Suprapubic skin (tissue), 4 donors: ENCODE data around the gene NTMT1. TPM values are rescaled to one million over a fixed set of nuclear protein-coding genes. Genes with fewer than 3 reads are reported as not detected.
"Not testable (repeated sequence)": the region's sequence is repeated elsewhere in the genome, so short reads cannot be mapped to it uniquely, and the experiment has no call there.

Experiments used
- DNase-seq, 2 donors: peaks; one replicate each; pipeline ENCODE4 v3.0.0-alpha.2; 2019; ENCODE audit warnings: low spot score in 2 of 2
- H3K27ac ChIP-seq: fragments of 200-600 bp; sonication (generic); one replicate; pipeline ENCODE4 v1.5.1; 2019
- H3K27me3 ChIP-seq: fragments of 200-600 bp; sonication (generic); one replicate; pipeline ENCODE4 v1.5.1; 2019
- H3K36me3 ChIP-seq: fragments of 200-600 bp; sonication (generic); one replicate; pipeline ENCODE4 v1.5.1; 2019
- H3K4me1 ChIP-seq: fragments of 200-600 bp; sonication (generic); one replicate; pipeline ENCODE4 v1.5.1; 2019
- H3K4me3 ChIP-seq: fragments of 200-600 bp; sonication (generic); one replicate; pipeline ENCODE4 v1.5.1; 2019; ENCODE audit warnings: mild to moderate bottlenecking
- H3K9me3 ChIP-seq: fragments of 200-600 bp; sonication (generic); one replicate; pipeline ENCODE4 v1.5.1; 2019
- EP300 ChIP-seq: sonication (generic); formaldehyde crosslinking; IDR thresholded peaks from one replicate; pipeline ENCODE4 v1.6.1; 2017; ENCODE audit warnings: antibody characterized with exemption
- POLR2A ChIP-seq, 2 donors: fragments of 450-650 bp; IDR thresholded peaks; one replicate each; pipeline ENCODE4 v1.6.1; 2017; ENCODE audit warnings: antibody characterized with exemption in 2 of 2, mild to moderate bottlenecking in 2 of 2, moderate library complexity in 2 of 2
- POLR2AphosphoS5 ChIP-seq, 3 donors: sonication (generic); formaldehyde crosslinking; IDR thresholded peaks; one replicate each; pipeline ENCODE4 v1.6.1; 2017; ENCODE audit warnings: antibody characterized with exemption in 3 of 3
- WGBS: methylation state at CpG from one replicate; pipeline ENCODE4 v1.1.5; 2018; 5-methylcytosine and 5-hydroxymethylcytosine counted together
- total RNA-seq, 4 donors: library from RNA; depleted of rRNA; stranded (reverse); fragments of >200 nt; gene quantifications; one replicate each; pipeline ENCODE4 v1.1.0, GENCODE V29; 2016
- TF ChIP-seq, protein P1 (sequence below), 2 donors: fragments of 200-600 bp in 1 of 2; fragments of 450-650 bp in 1 of 2; sonication (generic) in 1 of 2; IDR thresholded peaks; one replicate each; pipeline ENCODE4 v1.5.1; 2016 to 2019; ENCODE audit warnings: antibody characterized with exemption in 2 of 2, mild to moderate bottlenecking in 1 of 2, moderate library complexity in 1 of 2

Gene NTMT1
- total RNA-seq, 4 donors from 2014 or later = 19.4 to 25.0 (median 20.8) TPM

DNA sequence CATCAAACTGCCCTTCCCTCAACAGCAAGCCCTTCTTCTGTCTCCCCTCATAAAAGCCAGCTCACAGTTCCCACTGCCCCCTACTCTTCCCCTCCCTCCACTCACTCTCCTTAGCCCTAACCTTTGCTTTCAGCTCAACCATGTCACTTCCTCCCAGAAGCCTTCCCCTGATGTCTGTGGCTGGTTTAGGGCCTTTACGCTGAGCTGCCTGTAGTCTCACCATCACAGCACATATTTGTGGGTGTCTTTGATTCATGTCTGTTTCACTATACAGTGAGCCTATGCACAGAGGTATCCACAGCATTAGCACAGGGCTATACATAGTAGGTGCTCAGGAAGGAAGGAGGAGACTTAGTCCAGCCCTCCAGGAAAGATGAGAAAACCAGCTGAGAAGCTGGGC lies 39.7 kb upstream of the NTMT1 start:
- 100% methylated on average over 1 of the region's 1 CpG for whole genome bisulfite sequencing
- Histone ChIP-seq H3K27me3 (no peaks in the 10 kb centered on the region), H3K4me3 (no peak overlapping the region), H3K27ac (no peak overlapping the region), H3K36me3 (no peaks in the 10 kb centered on the region), H3K4me1 (no peaks in the 10 kb centered on the region), H3K9me3 (no peaks in the 10 kb centered on the region)
- no peak for DNase-seq
- TF ChIP-seq, protein P1, sequence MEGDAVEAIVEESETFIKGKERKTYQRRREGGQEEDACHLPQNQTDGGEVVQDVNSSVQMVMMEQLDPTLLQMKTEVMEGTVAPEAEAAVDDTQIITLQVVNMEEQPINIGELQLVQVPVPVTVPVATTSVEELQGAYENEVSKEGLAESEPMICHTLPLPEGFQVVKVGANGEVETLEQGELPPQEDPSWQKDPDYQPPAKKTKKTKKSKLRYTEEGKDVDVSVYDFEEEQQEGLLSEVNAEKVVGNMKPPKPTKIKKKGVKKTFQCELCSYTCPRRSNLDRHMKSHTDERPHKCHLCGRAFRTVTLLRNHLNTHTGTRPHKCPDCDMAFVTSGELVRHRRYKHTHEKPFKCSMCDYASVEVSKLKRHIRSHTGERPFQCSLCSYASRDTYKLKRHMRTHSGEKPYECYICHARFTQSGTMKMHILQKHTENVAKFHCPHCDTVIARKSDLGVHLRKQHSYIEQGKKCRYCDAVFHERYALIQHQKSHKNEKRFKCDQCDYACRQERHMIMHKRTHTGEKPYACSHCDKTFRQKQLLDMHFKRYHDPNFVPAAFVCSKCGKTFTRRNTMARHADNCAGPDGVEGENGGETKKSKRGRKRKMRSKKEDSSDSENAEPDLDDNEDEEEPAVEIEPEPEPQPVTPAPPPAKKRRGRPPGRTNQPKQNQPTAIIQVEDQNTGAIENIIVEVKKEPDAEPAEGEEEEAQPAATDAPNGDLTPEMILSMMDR (IDR thresholded peaks at IDR 0.05) = no peak
- TF ChIP-seq POLR2A (IDR thresholded peaks at IDR 0.05) (no peak), EP300 (no peak), POLR2AphosphoS5 (IDR thresholded peaks at IDR 0.05) (no peak)

DNA sequence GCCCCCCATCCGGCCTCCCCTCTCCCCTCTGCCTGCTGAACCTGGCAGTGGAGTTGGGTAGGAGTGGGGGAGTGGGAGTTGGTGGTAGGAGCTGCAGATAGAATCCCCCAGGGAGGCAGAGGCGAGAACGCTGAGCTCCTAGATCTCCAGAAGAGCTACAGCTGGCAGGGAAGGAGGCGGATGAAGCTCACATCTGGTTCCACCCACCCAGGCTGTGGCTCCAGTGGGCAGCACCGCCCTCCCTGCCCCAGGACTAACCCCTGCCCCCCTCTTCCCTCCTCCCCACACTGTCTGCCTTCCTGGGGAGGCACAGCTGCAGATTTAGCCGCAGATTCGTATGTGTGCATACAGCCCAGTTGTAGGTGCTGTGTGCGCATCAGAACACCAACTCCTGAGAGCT lies 39.3 kb upstream of the NTMT1 start:
- no peak overlapping the region for H3K27ac ChIP-seq
- DNase-seq = no peak
- 58% methylated on average over 8 of the region's 8 CpGs for WGBS
- H3K4me1 ChIP-seq = no peaks in the 10 kb centered on the region
- no peaks in the 10 kb centered on the region for H3K9me3 ChIP-seq
- no peak for TF ChIP-seq POLR2AphosphoS5 (IDR thresholded peaks at IDR 0.05)
- TF ChIP-seq, protein P1 (IDR thresholded peaks at IDR 0.05) = no peak
- TF ChIP-seq EP300 = no peak
- no peak for TF ChIP-seq POLR2A (IDR thresholded peaks at IDR 0.05)
- H3K27me3 ChIP-seq = no peaks in the 10 kb centered on the region
- H3K4me3 ChIP-seq = no peak overlapping the region
- H3K36me3 ChIP-seq = no peaks in the 10 kb centered on the region

DNA sequence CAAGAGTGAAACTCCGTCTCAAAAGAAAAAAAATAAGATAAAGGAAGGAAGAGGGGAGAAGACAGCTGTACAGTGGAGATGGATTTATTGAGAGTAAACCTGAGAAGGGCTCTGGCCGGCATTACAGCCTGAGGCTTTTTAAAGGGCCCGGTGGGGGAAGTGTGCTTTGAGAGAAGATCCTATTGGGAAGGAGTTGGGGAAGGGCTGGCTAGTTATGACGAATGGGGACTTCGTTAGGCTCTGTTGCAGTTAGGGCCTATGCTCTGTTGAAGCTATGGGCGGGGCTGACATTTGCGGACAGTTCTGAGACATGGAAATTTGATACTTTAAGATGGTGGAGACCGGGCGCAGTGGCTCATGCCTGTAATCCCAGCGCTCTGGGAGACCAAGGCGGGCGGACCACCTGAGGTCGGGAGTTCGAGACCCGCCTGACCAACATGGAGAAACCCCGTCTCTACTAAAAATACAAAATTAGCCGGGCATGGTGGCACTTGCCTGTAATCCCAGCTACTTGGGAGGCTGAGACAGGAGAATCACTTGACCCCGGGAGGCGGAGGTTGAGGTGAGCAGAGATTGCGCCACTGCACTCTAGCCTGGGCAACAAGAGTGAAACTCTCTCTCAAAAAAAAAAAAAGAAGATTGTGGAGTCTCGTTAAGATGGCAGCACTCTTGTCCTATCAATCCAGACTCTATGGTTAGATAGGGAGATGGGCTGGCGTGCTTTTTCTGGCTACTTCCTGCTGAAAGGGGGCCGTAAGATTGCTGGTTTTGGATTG lies 38.3 kb upstream of the NTMT1 start:
- Histone ChIP-seq H3K4me1 (no peaks in the 10 kb centered on the region), H3K27me3 (no peaks in the 10 kb centered on the region), H3K9me3 (no peaks in the 10 kb centered on the region), H3K4me3 (no peak overlapping the region), H3K36me3 (no peaks in the 10 kb centered on the region), H3K27ac (no peak overlapping the region)
- DNase-seq = no peak
- 80% methylated on average over 22 of the region's 23 CpGs for whole genome bisulfite sequencing
- TF ChIP-seq, protein P1 (IDR thresholded peaks at IDR 0.05) = no peak
- TF ChIP-seq POLR2A (IDR thresholded peaks at IDR 0.05) (no peak), POLR2AphosphoS5 (IDR thresholded peaks at IDR 0.05) (no peak), EP300 (no peak)

DNA sequence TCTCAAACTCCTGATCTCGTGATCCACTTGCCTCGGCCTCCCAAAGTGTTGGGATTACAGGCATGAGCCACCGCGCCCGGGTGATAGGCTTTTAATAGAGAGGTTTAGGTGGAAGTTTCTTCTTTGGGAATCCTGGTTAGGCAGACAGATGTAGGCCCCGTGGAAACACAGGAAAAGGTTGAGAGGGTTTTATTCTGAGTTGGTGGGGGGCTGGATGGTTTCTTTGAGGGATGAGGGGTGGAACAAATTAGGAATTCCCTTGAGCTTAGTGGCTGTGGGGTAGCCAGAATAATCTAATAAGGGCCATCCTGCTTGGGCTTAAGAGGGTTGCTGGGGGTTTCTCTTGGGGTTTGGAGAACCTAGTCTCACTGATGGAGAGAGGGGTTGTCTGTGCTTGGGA lies 35.5 kb upstream of the NTMT1 start:
- no peak for DNase-seq
- H3K36me3 ChIP-seq = no peaks in the 10 kb centered on the region
- H3K27me3 ChIP-seq = no peaks in the 10 kb centered on the region
- no peak overlapping the region for H3K4me3 ChIP-seq
- no peaks in the 10 kb centered on the region for H3K9me3 ChIP-seq
- H3K4me1 ChIP-seq = peaks cover 2% of the 10 kb centered on the region
- H3K27ac ChIP-seq = no peak overlapping the region
- WGBS = 90% methylated on average over 6 of the region's 6 CpGs
- no peak for TF ChIP-seq POLR2AphosphoS5 (IDR thresholded peaks at IDR 0.05)
- TF ChIP-seq, protein P1 (IDR thresholded peaks at IDR 0.05) = no peak
- no peak for TF ChIP-seq EP300
- TF ChIP-seq POLR2A (IDR thresholded peaks at IDR 0.05) = no peak

DNA sequence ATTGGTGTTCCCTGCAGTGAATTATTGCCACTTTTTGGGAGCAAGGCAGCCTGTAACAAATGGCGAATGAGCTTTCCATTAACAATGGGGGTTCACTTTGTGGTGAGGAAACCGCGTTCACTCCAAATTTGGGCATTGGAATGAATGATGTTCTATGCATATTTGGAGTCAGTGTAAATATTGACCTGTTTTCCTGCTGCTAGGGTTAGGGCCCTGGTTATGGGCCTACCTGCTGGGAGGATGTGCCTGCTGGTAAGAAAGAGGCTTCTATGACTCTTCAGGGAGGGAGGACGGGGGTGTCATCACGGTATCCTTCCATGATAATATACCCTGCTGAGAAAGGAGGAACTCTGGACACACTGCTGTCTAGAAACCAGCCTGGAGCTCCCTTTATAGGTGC lies 34.0 kb upstream of the NTMT1 start:
- WGBS = 90% methylated on average over 5 of the region's 5 CpGs
- Histone ChIP-seq H3K36me3 (no peaks in the 10 kb centered on the region), H3K27me3 (no peaks in the 10 kb centered on the region), H3K9me3 (no peaks in the 10 kb centered on the region), H3K4me1 (peaks cover 12% of the 10 kb centered on the region), H3K27ac (no peak overlapping the region), H3K4me3 (no peak overlapping the region)
- TF ChIP-seq, protein P1 (IDR thresholded peaks at IDR 0.05) = no peak
- TF ChIP-seq EP300 (no peak), POLR2A (IDR thresholded peaks at IDR 0.05) (no peak), POLR2AphosphoS5 (IDR thresholded peaks at IDR 0.05) (no peak)
- no peak for DNase-seq

DNA sequence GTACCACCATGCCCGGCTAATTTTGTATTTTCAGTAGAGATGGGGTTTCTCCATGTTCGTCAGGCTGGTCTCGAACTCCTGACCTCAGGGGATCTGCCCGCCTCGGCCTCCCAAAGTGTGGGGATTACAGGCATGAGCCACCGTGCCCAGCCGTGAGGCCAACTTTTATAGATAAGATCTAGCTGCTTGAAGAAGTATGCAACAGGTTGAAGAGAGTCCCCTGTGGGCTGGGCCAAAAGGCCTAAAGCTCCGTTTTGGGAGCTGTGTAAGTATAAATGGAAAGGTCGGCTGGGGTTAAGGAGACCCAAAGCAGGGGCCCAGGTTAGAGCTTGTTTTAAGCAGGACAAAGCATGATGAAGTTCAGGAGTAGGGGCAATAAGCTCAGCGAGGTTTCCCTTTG lies 33.2 kb upstream of the NTMT1 start:
- DNase-seq, H3K27me3 ChIP-seq, H3K9me3 ChIP-seq, H3K4me3 ChIP-seq, H3K36me3 ChIP-seq, H3K27ac ChIP-seq: not testable (repeated sequence)
- 68% methylated on average over 10 of the region's 10 CpGs for WGBS
- H3K4me1 ChIP-seq = peaks cover 21% of the 10 kb centered on the region
